ENCODE results near the gene SAMD11.

SAMD11 gene

GRCh38 chr1:941015-941587 lies 17.4 kb downstream of the SAMD11 start:
- no peaks in the 10 kb centered on the region for H3K9me3 ChIP-seq
- DNase-seq, result no peak
- H3K36me3 ChIP-seq, result peaks cover under 1 to 25% (median 12%) of the 10 kb centered on the region in 3 donors
- TF ChIP-seq CTCF (IDR thresholded peaks at IDR 0.05), result no peak
- peaks cover 0 to 37% (median 33%) of the 10 kb centered on the region in 4 donors for H3K4me1 ChIP-seq
- peak overlapping the region; percentile 43 to 57 for H3K4me3 ChIP-seq
- intact Hi-C loops (cut with DNase I; ENCODE audit: low total_unique reads), result no loop called here
- H3K27ac ChIP-seq, result peak overlapping the region; percentile 46 to 71
- H3K27me3 ChIP-seq, result peaks cover 0 to 68% of the 10 kb centered on the region in 2 donors

GRCh38 chr1:941588-942383 lies 18.1 kb downstream of the SAMD11 start:
- peak; percentile 71 to 89 for DNase-seq
- H3K36me3 ChIP-seq, result peaks cover 7 to 32% (median 18%) of the 10 kb centered on the region in 3 donors
- intact Hi-C loops (cut with DNase I; ENCODE audit: low total_unique reads), result no loop called here
- no peaks in the 10 kb centered on the region for H3K9me3 ChIP-seq
- TF ChIP-seq CTCF (IDR thresholded peaks at IDR 0.05), result no peak
- peaks cover 0 to 37% (median 33%) of the 10 kb centered on the region in 4 donors for H3K4me1 ChIP-seq
- H3K27me3 ChIP-seq, result peaks cover 0 to 61% of the 10 kb centered on the region in 2 donors
- peak overlapping the region; percentile 43 to 57 for H3K4me3 ChIP-seq
- H3K27ac ChIP-seq, result peak overlapping the region; percentile 46 to 71

DNA sequence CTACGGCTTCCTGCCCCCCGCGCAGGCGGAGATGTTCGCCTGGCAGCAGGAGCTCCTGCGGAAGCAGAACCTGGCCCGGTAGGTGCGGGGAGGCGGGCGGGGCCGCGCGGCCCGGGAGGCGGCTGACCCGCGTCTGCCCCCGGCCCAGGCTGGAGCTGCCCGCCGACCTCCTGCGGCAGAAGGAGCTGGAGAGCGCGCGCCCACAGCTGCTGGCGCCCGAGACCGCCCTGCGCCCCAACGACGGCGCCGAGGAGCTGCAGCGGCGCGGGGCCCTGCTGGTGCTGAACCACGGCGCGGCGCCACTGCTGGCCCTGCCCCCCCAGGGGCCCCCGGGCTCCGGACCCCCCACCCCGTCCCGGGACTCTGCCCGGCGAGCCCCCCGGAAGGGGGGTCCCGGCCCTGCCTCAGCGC lies 18.7 kb downstream of the SAMD11 start:
- DNase-seq, result no peak
- Histone ChIP-seq H3K4me1 (peaks cover 0 to 37% (median 33%) of the 10 kb centered on the region in 4 donors), H3K27me3 (peaks cover 0 to 55% of the 10 kb centered on the region in 2 donors), H3K27ac (peak overlapping the region; percentile 26 to 71), H3K36me3 (peaks cover 8 to 38% (median 24%) of the 10 kb centered on the region in 3 donors), H3K4me3 (peak overlapping the region; percentile 43 to 57), H3K9me3 (no peaks in the 10 kb centered on the region)
- intact Hi-C loops (cut with DNase I; ENCODE audit: low total_unique reads), result no loop called here
- TF ChIP-seq CTCF (IDR thresholded peaks at IDR 0.05), result no peak

DNA sequence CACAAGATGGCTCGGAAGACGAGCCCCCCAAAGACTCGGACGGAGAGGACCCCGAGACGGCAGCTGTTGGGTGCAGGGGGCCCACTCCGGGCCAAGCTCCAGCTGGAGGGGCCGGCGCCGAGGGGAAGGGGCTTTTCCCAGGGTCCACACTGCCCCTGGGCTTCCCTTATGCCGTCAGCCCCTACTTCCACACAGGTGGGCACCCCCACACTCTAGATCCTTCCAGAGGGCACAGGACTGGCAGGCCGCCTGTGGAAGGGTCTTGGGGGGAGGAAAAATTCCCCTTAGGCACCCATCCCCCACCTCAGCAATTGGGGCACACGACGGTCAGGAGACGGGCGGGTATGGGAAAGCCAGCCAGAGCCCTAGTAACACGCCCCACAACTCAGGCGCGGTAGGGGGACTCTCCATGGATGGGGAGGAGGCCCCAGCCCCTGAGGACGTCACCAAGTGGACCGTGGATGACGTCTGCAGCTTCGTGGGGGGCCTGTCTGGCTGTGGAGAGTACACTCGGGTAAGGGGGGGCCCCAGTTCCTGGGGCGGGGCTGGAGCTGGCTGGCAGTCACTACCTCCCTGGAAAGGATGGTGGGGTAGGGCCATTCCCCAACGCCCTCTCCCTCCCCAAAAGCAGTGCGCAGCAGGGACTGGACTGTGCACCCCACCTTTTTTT lies 19.3 kb downstream of the SAMD11 start:
- no peak overlapping the region for H3K4me3 ChIP-seq
- peaks cover 14 to 44% (median 30%) of the 10 kb centered on the region in 3 donors for H3K36me3 ChIP-seq
- DNase-seq, result no peak
- no peak for TF ChIP-seq CTCF (IDR thresholded peaks at IDR 0.05)
- no peaks in the 10 kb centered on the region for H3K9me3 ChIP-seq
- H3K27ac ChIP-seq, result peak overlapping the region in 1 of 2 donors; percentile 71
- peaks cover 0 to 37% (median 33%) of the 10 kb centered on the region in 4 donors for H3K4me1 ChIP-seq
- intact Hi-C loops (cut with DNase I; ENCODE audit: low total_unique reads), result no loop called here
- H3K27me3 ChIP-seq, result peaks cover 0 to 49% of the 10 kb centered on the region in 2 donors

- intact Hi-C loops (cut with DNase I; ENCODE audit: low total_unique reads), result no loop called here
- peaks cover 0 to 43% of the 10 kb centered on the region in 2 donors for H3K27me3 ChIP-seq
- H3K36me3 ChIP-seq, result peaks cover 18 to 52% (median 37%) of the 10 kb centered on the region in 3 donors
- no peaks in the 10 kb centered on the region for H3K9me3 ChIP-seq
- peak overlapping the region in 1 of 2 donors; percentile 28 for H3K27ac ChIP-seq
- no peak for DNase-seq
- H3K4me3 ChIP-seq, result no peak overlapping the region
- peaks cover 0 to 37% (median 33%) of the 10 kb centered on the region in 4 donors for H3K4me1 ChIP-seq
- TF ChIP-seq CTCF (IDR thresholded peaks at IDR 0.05), result no peak
These were observed 20.0 kb downstream of the SAMD11 start for GRCh38 chr1:943545-944340.
